Nephron progenitor cell (in vitro differentiated cells): ENCODE data around the gene TSPEAR.
"Not testable (repeated sequence)": the region's sequence is repeated elsewhere in the genome, so short reads cannot be mapped to it uniquely, and the experiment has no call there.

Source experiments
- DNase-seq: peaks from one replicate; pipeline ENCODE4 v3.0.0; 2021
- H3K27ac Mint-ChIP-seq: 2 replicates; pipeline ENCODE4 v1.8.0; 2021; ENCODE audit warnings: mild to moderate bottlenecking, moderate library complexity, mixed read lengths
- H3K27me3 Mint-ChIP-seq: 2 replicates; pipeline ENCODE4 v1.8.0; 2021; ENCODE audit warnings: mild to moderate bottlenecking, low read depth, mixed read lengths; ENCODE audit not compliant: poor library complexity
- H3K36me3 Mint-ChIP-seq: 2 replicates; pipeline ENCODE4 v1.8.0; 2021; ENCODE audit warnings: low read depth, mixed read lengths
- H3K4me1 Mint-ChIP-seq: 2 replicates; pipeline ENCODE4 v1.8.0; 2021; ENCODE audit warnings: mixed read lengths
- H3K4me3 Mint-ChIP-seq: 2 replicates; pipeline ENCODE4 v1.8.0; 2021; ENCODE audit warnings: mild to moderate bottlenecking, moderate library complexity, mixed read lengths
- H3K9me3 Mint-ChIP-seq: 2 replicates; pipeline ENCODE4 v1.8.0; 2021; ENCODE audit warnings: mild to moderate bottlenecking, moderate library complexity, mixed read lengths
- CTCF ChIP-seq: fragments of 200-600 bp; sonication (generic); IDR thresholded peaks from 2 replicates; pipeline ENCODE4 v1.5.0; 2021; ENCODE audit warnings: antibody characterized with exemption

TSPEAR gene

GRCh38 chr21:44696572-44696971 lies 14.8 kb downstream of the TSPEAR start:
- DNase-seq, result no peak
- Mint-ChIP-seq H3K9me3 (peaks cover 32% of the 10 kb centered on the region), H3K4me1 (peaks cover 57% of the 10 kb centered on the region), H3K4me3 (no peak overlapping the region), H3K36me3 (peaks cover 15% of the 10 kb centered on the region), H3K27me3 (peaks cover 43% of the 10 kb centered on the region), H3K27ac (no peak overlapping the region)
- no peak for TF ChIP-seq CTCF

- Mint-ChIP-seq H3K4me1 (peaks cover 47% of the 10 kb centered on the region), H3K27me3 (peaks cover 34% of the 10 kb centered on the region), H3K4me3 (no peak overlapping the region), H3K27ac (no peak overlapping the region), H3K9me3 (peaks cover 35% of the 10 kb centered on the region), H3K36me3 (peaks cover 15% of the 10 kb centered on the region)
- no peak for TF ChIP-seq CTCF
- DNase-seq, result no peak
Observed at GRCh38 chr21:44695641-44696040, 15.7 kb downstream of the TSPEAR start.

DNA sequence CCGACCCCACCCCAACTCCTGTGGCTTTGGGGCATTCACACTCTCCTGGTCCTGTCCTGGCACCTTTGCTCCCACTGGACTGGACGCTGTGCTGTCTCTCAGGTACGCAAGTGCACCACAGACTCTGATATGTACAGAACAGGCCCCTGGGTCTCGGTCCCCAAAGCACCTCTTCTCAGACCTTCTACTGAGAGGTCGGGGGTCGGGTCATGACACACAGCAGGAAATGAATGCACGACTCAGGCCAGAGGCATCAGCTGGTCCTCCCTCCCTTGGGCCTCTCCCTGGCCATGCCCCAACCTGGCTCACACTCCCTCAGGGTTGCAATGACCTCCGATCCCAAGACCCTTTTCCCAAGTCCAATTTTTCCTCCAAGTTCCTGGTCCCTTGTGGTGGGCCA lies 16.2 kb downstream of the TSPEAR start:
- Mint-ChIP-seq H3K4me1 (peaks cover 46% of the 10 kb centered on the region), H3K4me3 (no peak overlapping the region), H3K27ac (no peak overlapping the region), H3K27me3 (peaks cover 32% of the 10 kb centered on the region), H3K9me3 (peaks cover 35% of the 10 kb centered on the region), H3K36me3 (peaks cover 15% of the 10 kb centered on the region)
- no peak for DNase-seq
- no peak for TF ChIP-seq CTCF

DNA sequence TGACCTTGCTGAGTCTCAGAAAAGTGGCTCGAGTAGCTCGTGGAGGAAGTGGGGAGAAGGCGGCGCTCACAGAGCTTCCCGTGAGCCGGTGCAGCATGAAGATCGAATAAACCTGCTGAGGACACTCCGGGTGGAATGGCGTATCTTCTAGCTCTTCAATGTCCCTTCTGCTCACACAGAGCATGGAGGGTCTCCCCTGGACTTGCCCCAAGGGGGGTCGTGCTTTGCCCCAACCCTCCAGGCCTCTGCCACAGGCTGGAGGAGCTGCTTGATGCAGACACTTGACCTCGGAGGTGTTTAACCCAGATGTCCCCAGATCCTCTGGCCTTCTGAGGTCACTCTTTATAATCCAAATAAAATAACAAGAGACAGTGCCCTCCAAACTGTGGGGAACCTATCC lies 16.6 kb downstream of the TSPEAR start:
- DNase-seq, result no peak
- TF ChIP-seq CTCF, result no peak
- peaks cover 42% of the 10 kb centered on the region for H3K4me1 Mint-ChIP-seq
- peaks cover 35% of the 10 kb centered on the region for H3K9me3 Mint-ChIP-seq
- H3K36me3 Mint-ChIP-seq, result peaks cover 15% of the 10 kb centered on the region
- no peak overlapping the region for H3K4me3 Mint-ChIP-seq
- H3K27me3 Mint-ChIP-seq, result peaks cover 30% of the 10 kb centered on the region
- H3K27ac Mint-ChIP-seq, result no peak overlapping the region

- H3K4me3 Mint-ChIP-seq, result no peak overlapping the region
- TF ChIP-seq CTCF, result no peak
- H3K27me3 Mint-ChIP-seq, result peaks cover 23% of the 10 kb centered on the region
- no peak overlapping the region for H3K27ac Mint-ChIP-seq
- peaks cover 31% of the 10 kb centered on the region for H3K4me1 Mint-ChIP-seq
- DNase-seq, result no peak
- peaks cover 15% of the 10 kb centered on the region for H3K36me3 Mint-ChIP-seq
- H3K9me3 Mint-ChIP-seq, result peaks cover 35% of the 10 kb centered on the region
Observed at GRCh38 chr21:44692798-44693512, 18.4 kb downstream of the TSPEAR start.

- DNase-seq, result no peak
- Mint-ChIP-seq H3K27ac (no peak overlapping the region), H3K36me3 (peaks cover 15% of the 10 kb centered on the region), H3K4me3 (no peak overlapping the region), H3K9me3 (peaks cover 35% of the 10 kb centered on the region), H3K27me3 (peaks cover 24% of the 10 kb centered on the region), H3K4me1 (peaks cover 34% of the 10 kb centered on the region)
- TF ChIP-seq CTCF, result no peak
Observed at GRCh38 chr21:44691686-44692085, 19.7 kb downstream of the TSPEAR start.

DNA sequence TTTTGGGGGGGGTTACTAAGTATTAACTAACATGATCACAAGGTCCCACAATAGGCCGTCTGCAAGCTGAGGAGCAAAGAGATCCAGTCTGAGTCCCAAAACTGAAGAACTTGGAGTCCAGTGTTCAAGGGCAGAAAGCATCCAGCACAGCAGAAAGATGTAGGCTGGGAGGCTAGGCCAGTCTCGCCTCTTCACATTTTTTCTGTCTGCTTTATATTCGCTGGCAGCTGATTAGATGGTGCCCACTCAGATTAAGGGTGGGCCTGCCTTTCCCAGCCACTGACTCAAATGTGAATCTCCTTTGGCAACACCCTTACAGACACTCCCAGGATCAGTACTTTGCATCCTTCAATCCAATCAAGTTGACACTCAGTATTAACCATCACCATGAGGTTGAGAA lies 21.6 kb downstream of the TSPEAR start:
- not testable (repeated sequence) for H3K27ac Mint-ChIP-seq, DNase-seq, H3K4me3 Mint-ChIP-seq
- peaks cover 23% of the 10 kb centered on the region for H3K4me1 Mint-ChIP-seq
- peaks cover 31% of the 10 kb centered on the region for H3K9me3 Mint-ChIP-seq
- H3K36me3 Mint-ChIP-seq, result peaks cover 15% of the 10 kb centered on the region
- peaks cover 23% of the 10 kb centered on the region for H3K27me3 Mint-ChIP-seq
